NCI-H2196 treated with DMSO at 0.1 percent for 48 hours (cell line): ENCODE measurements around the gene MBD3L2B.
"Not testable (repeated sequence)": the region's sequence is repeated elsewhere in the genome, so short reads cannot be mapped to it uniquely, and the experiment has no call there.

ENCODE experiments used
- DNase-seq: peaks from one replicate; lab custom pipeline; 2025; ENCODE audit not compliant: unreplicated experiment; lab: John Stamatoyannopoulos, UW

Gene MBD3L2B

DNA sequence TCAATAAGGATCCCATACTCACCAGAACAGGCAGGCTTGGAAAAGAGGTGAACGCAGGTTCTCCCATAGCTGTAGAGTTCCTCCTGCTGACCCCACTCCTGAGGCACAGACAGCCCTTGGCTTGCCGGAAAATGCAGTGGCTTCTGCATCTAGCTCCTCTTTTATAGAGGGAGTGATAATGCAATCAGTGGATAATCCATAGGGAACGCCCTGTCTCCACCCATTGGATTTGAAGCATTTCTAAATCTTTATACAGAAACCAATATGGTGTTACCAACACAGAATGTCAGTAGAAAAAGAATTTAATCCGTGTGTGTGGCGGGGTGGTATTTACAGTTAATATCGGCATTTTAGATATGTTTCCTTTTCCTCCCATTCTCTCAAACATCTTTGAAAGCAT lies at the start of gene MBD3L2B:
Gene MBD3L2B, minus strand, starts transcription at position 101 of the 400 bp plus-strand sequence. Its CDS starts 34 bp downstream, at position 67.
- DNase-seq, result not testable (repeated sequence)

- DNase-seq, result no peak
These were observed 48.6 kb upstream of the MBD3L2B start for GRCh38 chr19:7069904-7070226.

DNA sequence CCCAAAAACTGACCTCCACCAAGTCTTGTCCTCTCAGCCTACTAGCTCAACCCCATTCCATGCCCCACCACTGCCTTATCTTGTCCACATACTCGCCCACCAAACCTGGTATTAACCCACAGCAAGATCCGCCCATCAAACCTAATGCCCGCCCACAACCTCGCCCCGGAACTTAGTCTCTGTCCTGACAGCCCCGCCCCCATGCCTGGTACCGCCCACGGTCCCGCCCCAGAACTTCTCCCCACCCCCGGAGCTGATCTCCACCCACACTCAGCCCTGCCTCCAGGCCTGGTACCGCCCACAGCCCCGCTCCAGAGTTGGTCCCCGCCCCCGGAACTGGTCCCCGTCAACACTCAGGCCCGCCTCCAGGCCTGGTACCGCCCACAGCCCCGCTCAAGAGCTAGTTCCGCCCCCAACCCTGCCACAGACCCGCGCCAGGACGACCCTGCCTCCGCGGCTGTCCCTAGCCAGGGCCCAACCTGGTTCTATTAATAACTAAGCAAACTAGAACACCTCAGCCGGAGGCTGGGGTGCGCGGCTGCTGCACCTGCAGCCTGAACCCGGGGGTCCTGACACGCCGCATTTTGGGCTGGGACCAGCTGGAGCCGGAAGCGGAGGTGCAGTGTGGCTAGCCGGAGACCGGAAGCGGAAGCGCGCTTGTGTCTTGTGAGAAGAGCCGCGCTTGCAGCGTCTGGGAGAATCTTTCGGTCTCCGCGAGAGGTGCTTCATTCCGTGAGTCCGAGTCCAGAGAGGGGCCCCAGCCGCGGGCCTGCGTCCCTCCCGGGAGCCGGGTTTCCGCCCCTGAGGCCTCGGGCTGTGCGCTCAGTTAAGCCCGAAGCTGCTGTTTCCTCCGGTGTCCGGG lies 48.0 kb upstream of the MBD3L2B start, which contains the start of gene ZNF557:
Gene ZNF557, plus strand, starts transcription at position 662 of the 862 bp plus-strand sequence. CDS start 5,372 bp downstream, outside the sequence.
- peak; percentile 89 for DNase-seq

DNA sequence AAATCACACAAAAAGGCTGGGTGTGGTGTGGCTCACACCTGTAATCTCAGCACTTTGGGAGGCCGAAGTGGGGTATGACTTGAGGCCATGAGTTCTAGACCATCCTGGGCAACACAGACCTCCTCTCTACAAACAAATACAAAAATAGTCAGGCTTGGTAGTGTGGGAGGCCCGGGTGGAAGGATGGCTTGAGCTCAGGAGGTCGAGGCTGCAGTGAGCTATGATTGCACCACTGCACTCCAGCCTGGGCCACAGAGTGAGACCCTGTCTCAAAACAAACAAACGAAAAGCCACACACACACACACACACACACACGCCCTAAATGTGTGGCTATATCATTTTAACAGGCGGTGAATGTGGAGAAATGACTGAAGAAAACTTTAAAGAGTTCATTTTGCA lies 47.4 kb upstream of the MBD3L2B start:
- DNase-seq, result no peak

- DNase-seq, result no peak
These were observed 46.5 kb upstream of the MBD3L2B start for GRCh38 chr19:7067716-7068115.

DNA sequence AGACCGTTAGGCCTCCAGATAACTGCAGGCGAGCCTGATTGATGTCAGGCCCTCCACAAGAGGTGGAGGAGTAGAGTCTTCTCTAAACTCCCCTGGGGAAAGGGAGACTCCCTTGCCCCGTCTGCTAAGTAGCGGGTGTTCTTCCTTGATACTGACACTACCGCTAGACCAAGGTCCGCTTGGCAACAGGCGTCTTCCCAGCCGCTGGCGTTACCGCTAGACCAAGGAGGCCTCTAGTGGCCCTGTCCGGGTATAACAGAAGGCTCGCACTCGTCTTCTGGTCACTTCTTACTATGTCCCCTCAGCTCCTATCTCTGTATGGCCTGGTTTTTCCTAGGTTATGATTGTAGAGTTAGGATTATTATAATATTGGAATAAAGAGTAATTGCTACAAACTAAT lies 45.9 kb upstream of the MBD3L2B start:
- DNase-seq, result not testable (repeated sequence)

DNA sequence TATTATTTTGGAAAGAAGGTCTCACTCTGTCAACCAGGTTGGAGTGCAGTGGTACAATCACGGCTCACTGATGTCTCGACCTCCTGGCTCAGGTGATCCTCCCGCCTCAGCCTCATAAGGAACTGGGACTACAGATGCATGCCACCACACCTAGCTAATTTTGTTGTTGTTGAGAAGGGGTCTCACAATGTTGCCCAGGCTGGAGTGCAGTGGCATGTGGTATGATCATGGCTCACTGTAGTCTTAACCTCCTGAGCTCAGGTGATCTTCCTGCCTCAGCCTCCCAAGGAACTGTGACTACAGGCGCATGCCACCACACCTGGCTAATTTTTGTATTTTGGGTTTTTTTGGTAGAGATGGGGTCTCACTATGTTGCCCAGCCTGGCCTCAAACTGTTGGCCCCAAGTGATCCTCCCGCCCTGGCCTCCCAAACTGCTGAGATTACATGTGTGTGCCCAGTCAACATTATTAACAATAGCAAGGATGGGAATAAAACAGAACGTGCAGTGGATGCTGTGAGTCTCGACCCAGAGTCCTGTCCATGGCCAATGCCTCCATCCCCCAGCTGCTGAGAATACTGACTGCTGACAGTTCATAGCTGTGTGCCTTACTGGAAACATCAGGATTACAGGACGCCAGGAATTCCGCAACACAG lies 42.7 kb upstream of the MBD3L2B start:
- DNase-seq, result no peak

DNA sequence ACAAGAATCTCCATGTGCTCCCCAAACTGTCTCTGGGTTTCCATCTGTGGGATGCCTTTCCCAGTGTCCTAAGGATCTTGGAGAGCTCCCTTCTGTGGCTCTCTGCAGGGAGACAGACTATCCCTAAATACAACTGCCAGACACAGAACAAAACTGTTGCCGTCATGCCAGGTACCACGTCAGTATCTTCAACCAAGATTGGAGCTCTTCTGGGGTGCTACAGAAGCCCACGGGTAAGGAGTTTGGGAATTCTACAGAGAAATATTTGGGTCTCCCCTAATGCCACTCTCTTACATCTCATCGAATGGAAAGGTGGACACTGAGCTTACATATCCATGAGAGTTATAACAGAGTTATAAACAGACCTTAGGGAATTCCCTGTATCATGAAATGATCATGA lies 42.1 kb upstream of the MBD3L2B start:
- no peak for DNase-seq

DNA sequence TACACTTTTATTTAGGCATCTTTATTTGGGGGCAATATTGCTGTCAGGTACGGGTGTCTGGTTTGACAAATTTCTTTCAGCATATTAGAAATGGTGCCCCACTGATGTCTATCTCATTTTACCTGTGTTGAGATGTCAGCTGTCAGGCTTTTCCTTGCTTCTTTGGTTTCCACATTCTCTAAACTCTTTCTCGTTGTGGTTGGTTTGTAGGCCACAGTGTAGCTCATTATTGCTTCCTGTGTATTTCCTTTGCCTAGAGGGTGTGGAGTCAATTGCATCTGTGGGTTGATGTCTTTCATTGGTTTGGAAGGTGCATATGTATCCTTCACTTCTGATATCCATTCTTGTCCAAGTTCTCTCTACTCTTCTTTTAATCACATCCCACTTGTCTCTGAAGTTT lies 38.7 kb upstream of the MBD3L2B start:
- DNase-seq, result not testable (repeated sequence)

GRCh38 chr19:7058576-7058975 lies 37.3 kb upstream of the MBD3L2B start, which contains the start of gene MBD3L3:
TSS of gene MBD3L3 (minus strand) at chr19:7058676. CDS start at chr19:7058605, 71 bp downstream.
- DNase-seq, result not testable (repeated sequence)

GRCh38 chr19:7056371-7056770 lies 35.1 kb upstream of the MBD3L2B start:
- not testable (repeated sequence) for DNase-seq

DNA sequence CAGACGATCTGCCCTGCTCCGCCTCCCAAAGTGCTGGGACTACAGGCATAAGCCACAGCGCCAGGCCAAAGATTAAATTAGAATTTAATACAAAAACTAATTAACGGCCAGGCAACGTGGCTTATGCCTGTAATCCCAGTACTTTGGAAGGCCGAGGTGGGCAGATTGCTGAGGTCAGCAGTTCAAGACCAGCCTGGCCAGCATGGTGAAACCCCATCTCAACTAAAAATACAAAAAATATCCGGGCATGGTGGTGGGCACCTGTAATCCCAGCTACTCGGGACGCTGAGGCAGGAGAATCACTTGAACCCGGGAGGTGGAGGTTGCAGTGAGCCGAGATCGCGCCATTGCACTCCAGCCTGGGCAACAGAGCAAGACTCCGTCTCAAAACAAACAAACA lies 34.4 kb upstream of the MBD3L2B start:
- not testable (repeated sequence) for DNase-seq

DNA sequence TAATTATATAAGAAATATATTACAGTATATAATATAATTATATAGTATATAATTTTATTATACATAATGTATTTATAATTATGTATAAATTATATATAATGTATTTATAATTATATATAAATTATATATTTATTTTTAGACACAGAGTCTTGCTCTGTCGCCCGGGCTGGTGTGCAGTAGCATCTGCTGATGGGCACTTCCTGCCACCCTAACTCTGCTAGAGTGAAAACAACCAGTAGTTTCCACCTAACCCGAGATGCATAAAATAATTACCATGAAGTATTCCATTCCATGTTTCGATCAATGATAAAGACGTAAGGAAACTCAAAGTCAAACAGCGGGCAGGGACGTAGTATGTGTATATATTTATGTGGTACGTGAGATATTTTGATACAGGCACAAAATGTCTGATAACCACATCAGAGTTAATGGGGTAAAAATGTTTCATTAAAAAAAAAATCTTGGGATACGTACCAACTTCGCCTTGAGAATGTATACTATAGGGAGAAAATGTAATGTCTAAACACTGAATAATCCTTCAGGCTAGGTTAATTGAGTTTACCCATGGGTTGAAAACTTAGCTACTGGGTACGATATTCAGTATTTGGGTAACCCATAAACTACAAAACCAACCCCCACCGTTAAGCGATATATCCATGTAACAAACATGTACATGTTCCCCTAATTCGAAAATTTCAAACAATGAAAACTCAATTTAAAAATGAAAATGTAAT lies 33.6 kb upstream of the MBD3L2B start:
- not testable (repeated sequence) for DNase-seq

DNA sequence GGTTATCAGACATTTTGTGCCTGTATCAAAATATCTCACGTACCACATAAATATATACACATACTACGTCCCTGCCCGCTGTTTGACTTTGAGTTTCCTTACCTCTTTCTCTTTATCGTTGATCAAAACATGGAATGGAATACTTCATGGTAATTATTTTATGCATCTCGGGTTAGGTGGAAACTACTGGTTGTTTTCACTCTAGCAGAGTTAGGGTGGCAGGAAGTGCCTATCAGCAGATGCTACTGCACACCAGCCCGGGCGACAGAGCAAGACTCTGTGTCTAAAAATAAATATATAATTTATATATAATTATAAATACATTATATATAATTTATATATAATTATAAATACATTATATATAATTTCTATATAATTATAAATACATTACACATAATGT lies 31.7 kb upstream of the MBD3L2B start:
- DNase-seq, result not testable (repeated sequence)

- DNase-seq, result not testable (repeated sequence)
These were observed 30.2 kb upstream of the MBD3L2B start for GRCh38 chr19:7051421-7051820.

DNA sequence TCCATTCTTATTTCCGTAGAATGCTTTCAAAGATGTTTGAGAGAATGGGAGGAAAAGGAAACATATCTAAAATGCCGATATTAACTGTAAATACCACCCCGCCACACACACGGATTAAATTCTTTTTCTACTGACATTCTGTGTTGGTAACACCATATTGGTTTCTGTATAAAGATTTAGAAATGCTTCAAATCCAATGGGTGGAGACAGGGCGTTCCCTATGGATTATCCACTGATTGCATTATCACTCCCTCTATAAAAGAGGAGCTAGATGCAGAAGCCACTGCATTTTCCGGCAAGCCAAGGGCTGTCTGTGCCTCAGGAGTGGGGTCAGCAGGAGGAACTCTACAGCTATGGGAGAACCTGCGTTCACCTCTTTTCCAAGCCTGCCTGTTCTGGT lies 27.8 kb upstream of the MBD3L2B start, which contains the start of gene MBD3L2:
Gene MBD3L2, plus strand, starts transcription at position 301 of the 400 bp plus-strand sequence. Its CDS starts 53 bp downstream, at position 354.
- DNase-seq, result not testable (repeated sequence)

- not testable (repeated sequence) for DNase-seq
These were observed 20.3 kb upstream of the MBD3L2B start for GRCh38 chr19:7041563-7041962.

DNA sequence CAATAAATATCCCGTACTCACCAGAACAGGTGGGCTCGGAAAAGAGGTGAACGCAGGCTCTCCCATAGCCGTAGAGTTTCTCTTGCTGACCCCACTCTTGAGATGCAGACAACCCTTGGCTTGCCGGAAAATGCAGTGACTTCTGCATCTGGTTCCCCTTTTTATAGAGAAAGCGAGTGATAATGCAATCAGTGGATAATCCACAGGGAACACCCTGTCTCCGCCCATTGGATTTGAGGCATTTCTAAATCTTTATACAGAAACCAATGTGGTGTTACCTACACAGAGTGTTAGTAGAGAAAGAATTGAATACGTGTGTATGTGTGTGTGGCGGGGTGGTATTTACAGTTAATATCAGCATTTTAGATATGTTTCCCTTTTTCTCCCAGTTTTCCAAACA lies 18.8 kb upstream of the MBD3L2B start, which contains the start of gene MBD3L4:
Gene MBD3L4, minus strand, starts transcription at position 101 of the 400 bp plus-strand sequence. Its CDS starts 35 bp downstream, at position 66.
- DNase-seq, result not testable (repeated sequence)

- DNase-seq, result not testable (repeated sequence)
These were observed 9.0 kb upstream of the MBD3L2B start, which contains the start of gene MBD3L5 for GRCh38 chr19:7030278-7030677. TSS of gene MBD3L5 (plus strand) at chr19:7030578. CDS start at chr19:7030612, 34 bp downstream.

DNA sequence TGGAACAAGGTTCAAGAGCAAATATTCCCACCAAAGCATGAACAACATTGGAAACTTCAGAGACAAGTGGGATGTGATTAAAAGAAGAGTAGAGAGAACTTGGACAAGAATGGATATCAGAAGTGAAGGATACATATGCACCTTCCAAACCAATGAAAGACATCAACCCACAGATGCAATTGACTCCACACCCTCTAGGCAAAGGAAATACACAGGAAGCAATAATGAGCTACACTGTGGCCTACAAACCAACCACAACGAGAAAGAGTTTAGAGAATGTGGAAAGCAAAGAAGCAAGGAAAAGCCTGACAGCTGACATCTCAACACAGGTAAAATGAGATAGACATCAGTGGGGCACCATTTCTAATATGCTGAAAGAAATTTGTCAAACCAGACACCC lies 7.6 kb upstream of the MBD3L2B start:
- DNase-seq, result not testable (repeated sequence)

DNA sequence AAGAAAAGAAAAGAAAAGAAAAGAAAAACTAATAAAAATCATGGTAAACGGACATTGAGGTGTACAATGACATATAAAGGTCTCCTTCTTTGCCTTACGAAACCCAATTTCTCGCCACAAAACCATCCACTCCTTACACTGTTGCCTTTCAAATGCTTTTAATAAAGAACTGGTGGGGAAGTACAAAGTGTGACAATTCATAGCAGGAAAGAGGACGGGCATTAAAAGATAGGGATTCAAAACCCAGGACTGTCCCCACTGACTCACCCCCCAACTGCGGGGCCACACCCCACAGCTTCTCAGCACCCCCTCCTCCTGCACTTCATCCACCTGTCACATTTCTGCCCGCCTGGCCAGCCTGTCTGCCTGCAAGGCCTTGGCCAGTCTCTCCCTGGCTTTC lies 2.4 kb downstream of the MBD3L2B start:
- no peak for DNase-seq
